Adrenal gland (tissue), 12 donors: ENCODE data around the gene KCNJ6. TPM values are rescaled to one million over a fixed set of nuclear protein-coding genes. Genes with fewer than 3 reads are reported as not detected.

Source experiments
- DNase-seq, 7 donors: peaks; one replicate each; pipeline ENCODE4 v3.0.0-alpha.2; 2019 to 2020
- H3K27ac ChIP-seq, 5 donors: fragments of 200-600 bp; sonication (generic) in 4 of 5; 1 replicate in 3 of 5; 2 replicates in 2 of 5; pipeline versions ENCODE4 v1.5.1 to v1.8.0; 2016 to 2020; ENCODE audit warnings: mild to moderate bottlenecking in 1 of 5
- H3K27me3 ChIP-seq: fragments of 200-600 bp; 2 replicates; pipeline ENCODE4 v1.8.0; 2021
- H3K36me3 ChIP-seq, 2 donors: fragments of 200-600 bp; replicated peaks in 1 of 2; 1 replicate in 1 of 2; 2 replicates in 1 of 2; pipeline versions ENCODE4 v1.5.1 to v1.8.0; 2018 to 2022
- H3K4me1 ChIP-seq, 2 donors: fragments of 200-600 bp; replicated peaks in 1 of 2; 1 replicate in 1 of 2; 2 replicates in 1 of 2; pipeline versions ENCODE4 v1.5.1 to v1.8.0; 2018 to 2021
- H3K4me3 ChIP-seq, 4 donors: fragments of 200-600 bp; sonication (generic) in 3 of 4; one replicate each; pipeline ENCODE4 v1.5.1; 2016 to 2018
- H3K9me3 ChIP-seq, 3 donors: fragments of 200-600 bp; sonication (generic) in 1 of 3; replicated peaks in 1 of 3; 1 replicate in 2 of 3; 2 replicates in 1 of 3; pipeline versions ENCODE4 v1.5.1 to v1.8.0; 2016 to 2021
- CTCF ChIP-seq, 6 experiments: fragments of 450-650 bp in 4 of 6; fragments of 200-600 bp in 2 of 6; sonication (generic) in 1 of 6; IDR thresholded peaks; 1 replicate in 5 of 6; 2 replicates in 1 of 6; pipeline versions ENCODE4 v1.5.1 to v1.8.0; 2016 to 2021; ENCODE audit warnings: antibody characterized with exemption in 6 of 6, mild to moderate bottlenecking in 2 of 6, moderate library complexity in 1 of 6
- POLR2A ChIP-seq, 2 donors: fragments of 450-650 bp; IDR thresholded peaks; one replicate each; pipeline ENCODE4 v1.6.1; 2017; ENCODE audit warnings: antibody characterized with exemption in 2 of 2, mild to moderate bottlenecking in 2 of 2, moderate library complexity in 1 of 2
- WGBS, 4 donors: extraction: QIAGEN DNeasy Blood & Tissue Kit in 2 of 4; methylation state at CpG; one replicate each; pipeline versions ENCODE4 v1.1.5 to v1.1.7; 2013 to 2017; 5-methylcytosine and 5-hydroxymethylcytosine counted together
- intact Hi-C, 2 donors: fragments of 100-400 bp; cut with DNase I; formaldehyde crosslinking; loops; one replicate each; pipeline versions ENCODE4 v1.14.1 to v1.15.0; 2022 to 2023
- polyA plus RNA-seq, 3 donors: library from polyadenylated mRNA; stranded (reverse); fragments of 200-250 nt in 2 of 3; fragments of 350-450 nt in 1 of 3; fragmentation: Illumina TruSeq in 1 of 3; extraction: RNeasy Lipid Tissue Mini Kit (QIAGEN cat#74804) in 1 of 3; gene quantifications; one replicate each; pipeline ENCODE4 v1.2.3, GENCODE V29; 2013 to 2014
- total RNA-seq, 9 donors: library from RNA; depleted of rRNA in 4 of 9; stranded (reverse); fragments of >200 nt in 4 of 9; fragments of 120-200 nt in 1 of 9; fragmentation: NEBNext Ultra II Directional in 1 of 9; extraction: Animal tissue kit (Norgen Biotek cat#: 25700) in 1 of 9; gene quantifications; one replicate each; pipeline versions ENCODE4 v1.1.0 to v1.2.4, GENCODE V29; 2013 to 2023
- donor health status: healthy with polysubstance abuse.
- donor health status: Bipolar disorder and iron deficiency.
- donor health status: DM: yes; HTN: yes; CAD: no.
- donor health status: DM: no; HTN: no; CAD: no.
- donor health status: DM: no; HTN: no; CAD: no.
- donor health status: DM: yes; HTN: yes; CAD: no.

KCNJ6 gene
- total and polyA plus RNA-seq, 12 donors, result 0.03 to 0.60 (median 0.07) TPM; not detected in 4

GRCh38 chr21:37886726-37887299 lies 29.4 kb downstream of the KCNJ6 start:
- intact Hi-C loops, result no loop called here
- H3K27me3 ChIP-seq, result no peaks in the 10 kb centered on the region
- H3K27ac ChIP-seq, result no peak overlapping the region
- 65 to 75% (median 70%) methylated on average over 3 of the region's 3 CpGs for WGBS, 4 donors
- H3K9me3 ChIP-seq, result no peaks in the 10 kb centered on the region
- TF ChIP-seq POLR2A (IDR thresholded peaks at IDR 0.05) (no peak), CTCF (IDR thresholded peaks at IDR 0.05) (no peak)
- no peak overlapping the region for H3K4me3 ChIP-seq
- no peaks in the 10 kb centered on the region for H3K4me1 ChIP-seq
- DNase-seq, result no peak
- H3K36me3 ChIP-seq, result no peaks in the 10 kb centered on the region

DNA sequence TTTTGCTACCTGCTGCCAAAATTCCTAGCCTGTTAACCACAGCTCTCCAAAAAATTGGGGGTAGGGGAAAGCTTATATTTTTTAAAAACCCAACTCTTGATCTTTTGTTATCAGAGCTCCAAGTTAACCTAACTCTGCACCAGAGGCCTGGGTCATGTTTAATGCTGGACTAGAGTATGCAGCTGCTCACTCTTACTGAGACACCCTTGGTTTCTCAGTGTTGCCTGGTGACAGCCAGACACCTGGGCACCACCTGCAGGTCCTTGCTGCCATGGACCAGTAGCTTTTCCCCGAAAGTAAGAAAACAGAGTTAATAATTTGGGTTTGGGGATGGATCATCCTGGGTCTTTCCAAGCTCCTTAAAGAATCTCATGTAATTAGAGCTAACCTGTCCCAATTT lies 30.1 kb downstream of the KCNJ6 start:
- Histone ChIP-seq H3K27ac (no peak overlapping the region), H3K36me3 (no peaks in the 10 kb centered on the region), H3K4me1 (no peaks in the 10 kb centered on the region), H3K9me3 (no peaks in the 10 kb centered on the region), H3K27me3 (no peaks in the 10 kb centered on the region), H3K4me3 (no peak overlapping the region)
- 47 to 88% (median 73%) methylated on average over 1 of the region's 1 CpG for WGBS, 4 donors
- intact Hi-C loops, result no loop called here
- no peak for TF ChIP-seq CTCF (IDR thresholded peaks at IDR 0.05)
- no peak for TF ChIP-seq POLR2A (IDR thresholded peaks at IDR 0.05)
- DNase-seq, result no peak

DNA sequence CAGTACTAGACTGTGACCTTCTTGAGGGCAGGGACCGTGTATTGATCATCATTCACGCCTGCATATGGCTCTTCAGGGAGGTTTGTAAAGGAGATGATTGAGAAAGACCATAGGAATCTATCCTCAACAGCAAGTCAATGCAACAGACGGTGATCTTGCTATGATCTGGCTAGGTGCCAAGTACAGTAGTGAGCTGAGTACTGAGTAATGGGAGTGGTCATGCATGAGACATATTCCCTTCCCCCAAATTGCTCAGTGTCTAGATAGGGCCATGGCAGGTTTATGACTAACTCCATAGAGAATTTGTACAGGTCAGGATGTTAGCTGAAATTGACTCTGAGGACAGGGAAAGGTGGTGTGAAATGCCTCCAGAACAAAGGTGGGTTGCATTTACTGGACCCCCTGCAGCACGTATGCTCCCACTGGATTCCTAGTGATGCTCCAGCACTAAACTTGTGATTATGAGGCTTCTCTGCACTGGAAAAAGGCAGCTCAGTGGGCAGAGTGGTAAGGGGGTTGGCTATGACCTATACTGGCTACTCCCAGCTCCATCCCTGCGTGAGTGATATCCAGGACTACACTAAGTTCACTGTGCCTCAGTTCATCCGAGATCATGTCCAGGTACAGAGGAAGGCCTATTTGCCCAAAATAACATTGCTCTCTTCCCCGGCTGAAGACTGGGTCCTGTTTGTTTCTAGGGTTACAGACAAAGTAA lies 37.2 kb downstream of the KCNJ6 start:
- intact Hi-C loops, result no loop called here
- H3K9me3 ChIP-seq, result no peaks in the 10 kb centered on the region
- no peak overlapping the region for H3K27ac ChIP-seq
- no peak for DNase-seq
- WGBS, 4 donors, result 55 to 78% (median 64%) methylated on average over 7 of the region's 7 CpGs
- TF ChIP-seq POLR2A (IDR thresholded peaks at IDR 0.05) (no peak), CTCF (IDR thresholded peaks at IDR 0.05) (no peak)
- peaks cover 3% of the 10 kb centered on the region for H3K27me3 ChIP-seq
- no peak overlapping the region for H3K4me3 ChIP-seq
- H3K4me1 ChIP-seq, result no peaks in the 10 kb centered on the region
- H3K36me3 ChIP-seq, result no peaks in the 10 kb centered on the region

- peaks cover 3% of the 10 kb centered on the region for H3K27me3 ChIP-seq
- H3K4me1 ChIP-seq, result no peaks in the 10 kb centered on the region
- WGBS, 4 donors, result 80 to 85% (median 82%) methylated on average over 3 of the region's 3 CpGs
- no peak for DNase-seq
- H3K9me3 ChIP-seq, result no peaks in the 10 kb centered on the region
- H3K4me3 ChIP-seq, result no peak overlapping the region
- intact Hi-C loops, result no loop called here
- no peak overlapping the region for H3K27ac ChIP-seq
- no peaks in the 10 kb centered on the region for H3K36me3 ChIP-seq
- no peak for TF ChIP-seq CTCF (IDR thresholded peaks at IDR 0.05)
- TF ChIP-seq POLR2A (IDR thresholded peaks at IDR 0.05), result no peak
Observed at GRCh38 chr21:37877888-37878684, 38.2 kb downstream of the KCNJ6 start.
